Chondrocyte (in vitro differentiated cells): ENCODE data around the gene CTTNBP2NL. TPM values are rescaled to one million over a fixed set of nuclear protein-coding genes. Genes with fewer than 3 reads are reported as not detected.
A peak's percentile ranks its signal among the peaks of the same experiment; 100 is the strongest.

Experiments
- DNase-seq: peaks from one replicate; pipeline ENCODE4 v3.0.0; 2021; ENCODE audit warnings: mixed read lengths, low spot score
- H3K27ac Mint-ChIP-seq: one replicate; pipeline ENCODE4 v1.8.0; 2021; ENCODE audit warnings: mild to moderate bottlenecking, moderate library complexity, mixed read lengths; ENCODE audit not compliant: unreplicated experiment
- H3K27me3 Mint-ChIP-seq: 2 replicates; pipeline ENCODE4 v1.8.0; 2021; ENCODE audit warnings: low read depth, mixed read lengths
- H3K36me3 Mint-ChIP-seq: 2 replicates; pipeline ENCODE4 v1.8.0; 2021; ENCODE audit warnings: low read depth, mixed read lengths
- H3K4me1 Mint-ChIP-seq: 2 replicates; pipeline ENCODE4 v1.8.0; 2021; ENCODE audit warnings: low read depth, mild to moderate bottlenecking, mixed read lengths
- H3K4me3 Mint-ChIP-seq: one replicate; pipeline ENCODE4 v1.8.0; 2021; ENCODE audit warnings: mild to moderate bottlenecking, moderate library complexity, mixed read lengths; ENCODE audit not compliant: unreplicated experiment
- H3K9me3 Mint-ChIP-seq: 2 replicates; pipeline ENCODE4 v1.8.0; 2021; ENCODE audit warnings: low read depth, mixed read lengths
- CTCF ChIP-seq: fragments of 200-600 bp; sonication (generic); IDR thresholded peaks from 2 replicates; pipeline ENCODE4 v1.5.0; 2021; ENCODE audit warnings: antibody characterized with exemption, mild to moderate bottlenecking, moderate library complexity
- microRNA-seq: library from miRNA; unstranded; fragments of <30 nt; microRNA quantifications from one replicate; pipeline ENCODE4 v1.2.0, GENCODE V29; 2020; ENCODE audit warnings: borderline number of aligned reads
- total RNA-seq: library from RNA; stranded (reverse); gene quantifications from 3 replicates; pipeline ENCODE4 v1.2.1, GENCODE V29; 2021

Gene CTTNBP2NL
- total RNA-seq, 1 donor from 2014 or later, result 52.2 TPM

GRCh38 chr1:112509660-112510178 is 113.7 kb downstream of the CTTNBP2NL start:
- Mint-ChIP-seq H3K4me1 (peaks cover 12% of the 10 kb centered on the region), H3K36me3 (no peaks in the 10 kb centered on the region), H3K9me3 (no peaks in the 10 kb centered on the region), H3K27me3 (peaks cover 5% of the 10 kb centered on the region), H3K4me3 (peak overlapping the region; percentile 55), H3K27ac (no peak overlapping the region)
- no peak for TF ChIP-seq CTCF
- DNase-seq, result no peak

- Mint-ChIP-seq H3K27me3 (peaks cover 5% of the 10 kb centered on the region), H3K36me3 (no peaks in the 10 kb centered on the region), H3K27ac (no peak overlapping the region), H3K9me3 (no peaks in the 10 kb centered on the region), H3K4me3 (no peak overlapping the region), H3K4me1 (peaks cover 14% of the 10 kb centered on the region)
- TF ChIP-seq CTCF, result no peak
- no peak for DNase-seq
Measured at GRCh38 chr1:112510340-112510739, 114.3 kb downstream of the CTTNBP2NL start.

Small RNAs within 50 kb of the gene (microRNA-seq; reads per million reads assigned to microRNA genes)
- not detected for gene MIR4256

Other genes with a start within 250 kb of the CTTNBP2NL start
- 2.8 to 6.0 TPM (median 6.0 TPM) in 3 replicates for gene WNT2B, start 112.8 kb downstream of the CTTNBP2NL start, total RNA-seq
- 14.4 to 19.9 TPM (median 15.9 TPM) in 3 replicates for gene ST7L, start 222.9 kb downstream of the CTTNBP2NL start, total RNA-seq
- gene CAPZA1, start 223.6 kb downstream of the CTTNBP2NL start, total RNA-seq, result 121 to 130 TPM (median 121 TPM) in 3 replicates